GM23248 (cell line): Measurements from ENCODE around the gene NIPBL.
A peak's percentile ranks its signal among the peaks of the same experiment; 100 is the strongest.

ENCODE experiments used
- EZH2 ChIP-seq: fragments of 200-600 bp; sonication (generic); IDR thresholded peaks from 2 replicates; pipeline ENCODE4 v1.6.1; 2018; ENCODE audit warnings: antibody characterized with exemption, mild to moderate bottlenecking; ENCODE audit not compliant: insufficient read depth, poor library complexity, severe bottlenecking
- EZH2phosphoT487 ChIP-seq: fragments of 200-600 bp; sonication (generic); IDR thresholded peaks from 2 replicates; pipeline ENCODE4 v1.6.1; 2018; ENCODE audit warnings: antibody characterized with exemption, moderate library complexity, mild to moderate bottlenecking, low read depth; ENCODE audit not compliant: insufficient read depth

- TF ChIP-seq EZH2, result no peak
- 0 out of 2 replicates have a peak, but pooled peaks have one; percentile 71 for TF ChIP-seq EZH2phosphoT487
These were observed 52.4 kb downstream of the NIPBL start for GRCh38 chr5:36928947-36929346.
